ENCODE data around the gene CCDC68. TPM values are rescaled to one million over a fixed set of nuclear protein-coding genes. Genes with fewer than 3 reads are reported as not detected.

The CCDC68 gene
- total RNA-seq, 2 experiments from 2014 or later, result not detected

GRCh38 chr18:54882318-54882717, 76.9 kb downstream of the CCDC68 start:
- TF ChIP-seq CTCF (IDR thresholded peaks at IDR 0.05), result no peak
- H3K9me3 Mint-ChIP-seq, result no peaks in the 10 kb centered on the region
- no peak overlapping the region for H3K4me3 Mint-ChIP-seq
- Histone ChIP-seq H3K4me1 (ENCODE audit: insufficient read depth, low read length) (no peaks in the 10 kb centered on the region), H3K27ac (ENCODE audit: low read depth in 1 of 2, low read length in 2 of 2) (no peak overlapping the region), H3K27me3 (ENCODE audit: control insufficient read depth in 1 of 2, insufficient read depth in 2 of 2, low read length in 2 of 2) (no peaks in the 10 kb centered on the region), H3K4me3 (ENCODE audit: low read length) (no peak overlapping the region), H3K36me3 (ENCODE audit: insufficient read depth, low read length) (no peaks in the 10 kb centered on the region), H3K9me3 (ENCODE audit: control insufficient read depth in 1 of 2, insufficient read depth in 1 of 2, low read length in 2 of 2) (no peaks in the 10 kb centered on the region)
- no peak overlapping the region for H3K27ac Mint-ChIP-seq
- POLR2A ChIA-PET, result no interaction called here
- H3K27me3 Mint-ChIP-seq, result no peaks in the 10 kb centered on the region
- DNase-seq (no peak), ATAC-seq (ENCODE audit: poor library complexity) (no peak)
- intact Hi-C loops (cut with DNase I, micrococcal nuclease), result no loop called here
- H3K4me1 Mint-ChIP-seq (ENCODE audit: low read depth), result peaks cover 12% of the 10 kb centered on the region
- CTCF ChIA-PET, result no interaction called here
- H3K36me3 Mint-ChIP-seq (ENCODE audit: low read depth), result peaks cover 49% of the 10 kb centered on the region

- H3K9me3 ChIP-seq (ENCODE audit: control insufficient read depth in 1 of 2, insufficient read depth in 1 of 2, low read length in 2 of 2), result no peaks in the 10 kb centered on the region
- ChIA-PET POLR2A (no interaction called here), CTCF (no interaction called here)
- Mint-ChIP-seq H3K4me3 (no peak overlapping the region), H3K27me3 (no peaks in the 10 kb centered on the region), H3K4me1 (ENCODE audit: low read depth) (peaks cover 12% of the 10 kb centered on the region), H3K27ac (no peak overlapping the region), H3K36me3 (ENCODE audit: low read depth) (peaks cover 49% of the 10 kb centered on the region), H3K9me3 (no peaks in the 10 kb centered on the region)
- DNase-seq, result no peak
- H3K27ac ChIP-seq (ENCODE audit: low read depth in 1 of 2, low read length in 2 of 2), result no peak overlapping the region
- H3K27me3 ChIP-seq (ENCODE audit: control insufficient read depth in 1 of 2, insufficient read depth in 2 of 2, low read length in 2 of 2), result no peaks in the 10 kb centered on the region
- no peaks in the 10 kb centered on the region for H3K36me3 ChIP-seq (ENCODE audit: insufficient read depth, low read length)
- TF ChIP-seq CTCF (IDR thresholded peaks at IDR 0.05), result no peak
- intact Hi-C loops (cut with DNase I, micrococcal nuclease), result no loop called here
- no peak overlapping the region for H3K4me3 ChIP-seq (ENCODE audit: low read length)
- ATAC-seq (ENCODE audit: poor library complexity), result no peak
- no peaks in the 10 kb centered on the region for H3K4me1 ChIP-seq (ENCODE audit: insufficient read depth, low read length)
Observed at GRCh38 chr18:54881229-54881768, 78.0 kb downstream of the CCDC68 start.

- intact Hi-C loops (cut with DNase I, micrococcal nuclease), result no loop called here
- Mint-ChIP-seq H3K9me3 (no peaks in the 10 kb centered on the region), H3K27ac (no peak overlapping the region), H3K4me1 (ENCODE audit: low read depth) (peaks cover 4% of the 10 kb centered on the region), H3K27me3 (no peaks in the 10 kb centered on the region), H3K36me3 (ENCODE audit: low read depth) (peaks cover 42% of the 10 kb centered on the region), H3K4me3 (no peak overlapping the region)
- Histone ChIP-seq H3K4me3 (ENCODE audit: low read length) (no peak overlapping the region), H3K27me3 (ENCODE audit: control insufficient read depth in 1 of 2, insufficient read depth in 2 of 2, low read length in 2 of 2) (no peaks in the 10 kb centered on the region), H3K4me1 (ENCODE audit: insufficient read depth, low read length) (no peaks in the 10 kb centered on the region), H3K9me3 (ENCODE audit: control insufficient read depth in 1 of 2, insufficient read depth in 1 of 2, low read length in 2 of 2) (no peaks in the 10 kb centered on the region), H3K27ac (ENCODE audit: low read depth in 1 of 2, low read length in 2 of 2) (no peak overlapping the region), H3K36me3 (ENCODE audit: insufficient read depth, low read length) (no peaks in the 10 kb centered on the region)
- POLR2A ChIA-PET, result no interaction called here
- TF ChIP-seq CTCF (IDR thresholded peaks at IDR 0.05), result no peak
- DNase-seq (no peak), ATAC-seq (ENCODE audit: poor library complexity) (no peak)
- CTCF ChIA-PET, result no interaction called here
Observed at GRCh38 chr18:54880395-54881105, 78.7 kb downstream of the CCDC68 start.
